Measurements from ENCODE around the gene ASCC1. TPM values are rescaled to one million over a fixed set of nuclear protein-coding genes. Genes with fewer than 3 reads are reported as not detected.
A peak's percentile ranks its signal among the peaks of the same experiment; 100 is the strongest.
"Not testable (repeated sequence)": the region's sequence is repeated elsewhere in the genome, so short reads cannot be mapped to it uniquely, and the experiment has no call there.

The ASCC1 gene
- total and polyA plus RNA-seq, 2 experiments from 2014 or later, result 25.2 to 30.0 TPM

DNA sequence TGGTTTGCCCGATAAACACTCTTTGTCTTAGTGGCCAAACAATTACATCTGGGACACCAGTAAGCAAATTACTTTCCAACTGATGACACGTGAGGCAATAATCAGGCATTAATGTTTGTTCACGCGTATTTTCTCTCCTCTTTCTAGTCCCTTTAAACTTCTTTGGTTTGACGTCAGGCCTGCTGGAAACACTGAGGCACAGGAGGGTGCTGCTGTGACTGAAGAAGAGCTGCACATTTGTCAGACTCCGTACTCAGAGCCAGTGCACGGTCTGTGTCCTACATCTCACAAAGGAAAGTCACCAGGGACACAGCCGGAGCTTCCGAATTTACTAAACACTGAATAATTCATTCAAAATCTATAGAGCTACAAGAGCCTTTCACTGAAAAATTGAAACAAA, 57.9 kb downstream of the ASCC1 start:
- Histone ChIP-seq H2AFZ (no peak overlapping the region), H3K9me3 (ENCODE audit: low read depth) (no peaks in the 10 kb centered on the region), H3K9me2 (ENCODE audit: insufficient read depth) (no peaks in the 10 kb centered on the region), H3K4me2 (ENCODE audit: unreplicated experiment) (no peak overlapping the region), H3K9ac (no peak overlapping the region), H3K27ac (no peak overlapping the region), H3K4me1 (ENCODE audit: insufficient read depth) (peaks cover 3% of the 10 kb centered on the region; the same call in 1 of the 2 replicates), H3K79me2 (ENCODE audit: insufficient read depth) (no peaks in the 10 kb centered on the region), H3K27me3 (replicated peaks; ENCODE audit: insufficient read depth) (no peaks in the 10 kb centered on the region), H4K20me1 (ENCODE audit: insufficient read depth) (no peaks in the 10 kb centered on the region), H3K36me3 (ENCODE audit: low read depth) (peaks cover 8% of the 10 kb centered on the region; the same call in 1 of the 2 replicates), H3K4me3 (no peak overlapping the region), H3F3A (ENCODE audit: insufficient read depth) (no peaks in the 10 kb centered on the region)
- TF ChIP-seq EZH2phosphoT487 (IDR thresholded peaks at IDR 0.05; ENCODE audit: insufficient read depth, low read depth) (no peak), EZH2 (IDR thresholded peaks at IDR 0.05; ENCODE audit: insufficient read depth, poor library complexity, severe bottlenecking) (no peak)
- in situ Hi-C loops (cut with MboI), result no loop called here
- no peak for DNase-seq
- WGBS, 2 experiments (ENCODE audit: low coverage in 1 of 2, low lambda C conversion rate in 2 of 2, missing lambda C conversion rate in 2 of 2), result 95% methylated on average over 9 of the region's 9 CpGs

- H3K4me2 ChIP-seq (ENCODE audit: unreplicated experiment), result no peak overlapping the region
- no peaks in the 10 kb centered on the region for H3K4me1 ChIP-seq (ENCODE audit: insufficient read depth)
- H2AFZ ChIP-seq, result no peak overlapping the region
- no peak overlapping the region for H3K27ac ChIP-seq
- no peaks in the 10 kb centered on the region for H3K27me3 ChIP-seq (replicated peaks; ENCODE audit: insufficient read depth)
- no peaks in the 10 kb centered on the region for H3K9me2 ChIP-seq (ENCODE audit: insufficient read depth)
- no peaks in the 10 kb centered on the region for H3K79me2 ChIP-seq (ENCODE audit: insufficient read depth)
- DNase-seq, result no peak
- no peaks in the 10 kb centered on the region for H3F3A ChIP-seq (ENCODE audit: insufficient read depth)
- 97% methylated on average over 10 of the region's 10 CpGs for WGBS, 2 experiments (ENCODE audit: low coverage in 1 of 2, low lambda C conversion rate in 2 of 2, missing lambda C conversion rate in 2 of 2)
- in situ Hi-C loops (cut with MboI), result no loop called here
- H4K20me1 ChIP-seq (ENCODE audit: insufficient read depth), result no peaks in the 10 kb centered on the region
- H3K9ac ChIP-seq, result no peak overlapping the region
- H3K36me3 ChIP-seq (ENCODE audit: low read depth), result peaks cover 5% of the 10 kb centered on the region; the same call in 1 of the 2 replicates
- H3K4me3 ChIP-seq, result no peak overlapping the region
- TF ChIP-seq EZH2 (IDR thresholded peaks at IDR 0.05; ENCODE audit: insufficient read depth, poor library complexity, severe bottlenecking) (no peak), EZH2phosphoT487 (IDR thresholded peaks at IDR 0.05; ENCODE audit: insufficient read depth, low read depth) (no peak)
- no peaks in the 10 kb centered on the region for H3K9me3 ChIP-seq (ENCODE audit: low read depth)
Observed at GRCh38 chr10:72156223-72156622, 59.9 kb downstream of the ASCC1 start.

GRCh38 chr10:72152286-72152685, 63.8 kb downstream of the ASCC1 start:
- H3K79me2 ChIP-seq (ENCODE audit: insufficient read depth), result no peaks in the 10 kb centered on the region
- H3K9me3 ChIP-seq (ENCODE audit: low read depth), result no peaks in the 10 kb centered on the region
- no peak overlapping the region for H3K27ac ChIP-seq
- in situ Hi-C loops (cut with MboI), result no loop called here
- H3K4me3 ChIP-seq, result no peak overlapping the region
- no peak overlapping the region for H3K9ac ChIP-seq
- H3K27me3 ChIP-seq (replicated peaks; ENCODE audit: insufficient read depth), result no peaks in the 10 kb centered on the region
- H3K4me2 ChIP-seq (ENCODE audit: unreplicated experiment), result no peak overlapping the region
- no peaks in the 10 kb centered on the region for H3K4me1 ChIP-seq (ENCODE audit: insufficient read depth)
- H4K20me1 ChIP-seq (ENCODE audit: insufficient read depth), result no peaks in the 10 kb centered on the region
- no peaks in the 10 kb centered on the region for H3K36me3 ChIP-seq (ENCODE audit: low read depth)
- no peak overlapping the region for H2AFZ ChIP-seq
- no peaks in the 10 kb centered on the region for H3K9me2 ChIP-seq (ENCODE audit: insufficient read depth)
- no peaks in the 10 kb centered on the region for H3F3A ChIP-seq (ENCODE audit: insufficient read depth)
- 93 to 96% methylated on average over 7 of the region's 7 CpGs for WGBS, 2 experiments (ENCODE audit: low coverage in 1 of 2, low lambda C conversion rate in 2 of 2, missing lambda C conversion rate in 2 of 2)
- TF ChIP-seq EZH2 (IDR thresholded peaks at IDR 0.05; ENCODE audit: insufficient read depth, poor library complexity, severe bottlenecking), result no peak
- TF ChIP-seq EZH2phosphoT487 (IDR thresholded peaks at IDR 0.05; ENCODE audit: insufficient read depth, low read depth), result no peak
- DNase-seq, result no peak

DNA sequence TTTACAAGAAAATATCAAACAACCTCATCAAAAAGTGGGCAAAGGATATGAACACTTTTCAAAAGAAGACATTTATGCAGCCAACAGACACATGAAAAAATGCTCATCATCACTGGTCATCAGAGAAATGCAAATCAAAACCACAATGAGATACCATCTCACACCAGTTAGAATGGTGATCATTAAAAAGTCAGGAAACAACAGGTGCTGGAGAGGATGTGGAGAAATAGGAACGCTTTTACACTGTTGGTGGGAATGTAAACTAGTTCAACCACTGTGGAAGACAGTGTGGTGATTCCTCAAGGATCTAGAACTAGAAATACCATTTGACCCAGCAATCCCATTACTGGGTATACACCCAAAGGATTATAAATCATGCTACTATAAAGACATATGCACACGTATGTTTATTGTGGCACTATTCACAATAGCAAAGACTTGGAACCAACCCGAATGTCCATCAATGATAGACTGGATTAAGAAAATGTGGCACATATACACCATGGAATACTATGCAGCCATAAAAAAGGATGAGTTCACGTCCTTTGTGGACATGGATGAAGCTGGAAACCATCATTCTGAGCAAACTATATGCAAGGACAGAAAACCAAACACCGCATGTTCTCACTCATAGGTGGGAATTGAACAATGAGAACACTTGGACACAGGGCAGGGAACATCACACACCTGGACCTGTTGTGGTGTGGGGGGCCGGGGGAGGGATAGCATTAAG, 65.2 kb downstream of the ASCC1 start:
- H3K36me3 ChIP-seq (ENCODE audit: low read depth); H3K9ac ChIP-seq; H3K4me2 ChIP-seq (ENCODE audit: unreplicated experiment); DNase-seq; H3K4me3 ChIP-seq; H3K9me3 ChIP-seq (ENCODE audit: low read depth); H3F3A ChIP-seq (ENCODE audit: insufficient read depth); H3K27ac ChIP-seq; H3K79me2 ChIP-seq (ENCODE audit: insufficient read depth); H4K20me1 ChIP-seq (ENCODE audit: insufficient read depth); H3K27me3 ChIP-seq (replicated peaks; ENCODE audit: insufficient read depth); H2AFZ ChIP-seq; H3K4me1 ChIP-seq (ENCODE audit: insufficient read depth); in situ Hi-C loops (cut with MboI); H3K9me2 ChIP-seq (ENCODE audit: insufficient read depth): not testable (repeated sequence)
- WGBS, 2 experiments (ENCODE audit: low coverage in 1 of 2, low lambda C conversion rate in 2 of 2, missing lambda C conversion rate in 2 of 2), result 94 to 95% methylated on average over 6 of the region's 6 CpGs

- H4K20me1 ChIP-seq (ENCODE audit: insufficient read depth); H3K4me2 ChIP-seq (ENCODE audit: unreplicated experiment); H3K27me3 ChIP-seq (replicated peaks; ENCODE audit: insufficient read depth); H3F3A ChIP-seq (ENCODE audit: insufficient read depth); H3K9me3 ChIP-seq (ENCODE audit: low read depth); DNase-seq; H3K4me1 ChIP-seq (ENCODE audit: insufficient read depth); H2AFZ ChIP-seq; H3K4me3 ChIP-seq; H3K9me2 ChIP-seq (ENCODE audit: insufficient read depth); H3K79me2 ChIP-seq (ENCODE audit: insufficient read depth); H3K9ac ChIP-seq; H3K36me3 ChIP-seq (ENCODE audit: low read depth); in situ Hi-C loops (cut with MboI): not testable (repeated sequence)
- WGBS, 2 experiments (ENCODE audit: low coverage in 1 of 2, low lambda C conversion rate in 2 of 2, missing lambda C conversion rate in 2 of 2), result 57 to 61% methylated on average over 4 of the region's 4 CpGs
- 0 out of 2 replicates have a peak overlapping the region, but pooled peaks have one; percentile 0 for H3K27ac ChIP-seq
Observed at GRCh38 chr10:72147324-72147584, 68.8 kb downstream of the ASCC1 start.

Data from GM23248 (cell line).